ENCODE results near the gene TPCN2.

TPCN2 gene

DNA sequence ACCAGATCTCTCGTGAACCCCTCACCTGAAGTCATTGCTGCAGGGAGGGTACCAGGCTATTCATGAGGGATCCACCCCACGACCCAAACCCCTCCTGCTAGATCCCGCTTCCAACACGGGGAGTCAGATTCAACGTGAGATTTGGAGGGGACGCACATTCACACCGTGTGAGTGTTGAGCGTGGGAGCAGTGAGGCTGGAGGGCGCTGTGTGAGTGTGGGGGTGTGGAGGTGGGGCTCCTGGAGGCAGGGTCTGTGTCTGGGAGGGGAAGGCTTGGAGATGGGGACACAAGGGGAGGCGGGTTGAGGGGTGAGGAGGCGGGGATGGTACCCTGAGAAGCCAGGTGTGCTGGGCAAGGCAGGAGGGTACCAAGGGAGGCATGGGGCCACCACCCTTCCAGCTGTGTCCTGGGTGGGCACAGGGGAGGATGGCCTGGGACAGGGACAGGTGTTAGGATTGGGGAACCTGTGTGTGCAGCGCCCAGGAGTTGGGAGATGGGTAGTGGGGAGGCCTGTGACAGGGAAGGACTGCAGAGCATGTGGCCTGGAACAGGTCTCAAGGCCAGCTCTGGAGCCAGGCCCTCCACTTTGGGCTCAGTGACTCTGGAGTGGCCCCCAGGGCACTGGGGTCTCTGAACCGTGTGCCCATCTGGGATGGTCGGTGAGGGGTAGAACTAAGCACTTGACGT lies 13.6 kb downstream of the TPCN2 start:
- Histone ChIP-seq H3K18ac (ENCODE audit: low read depth in 1 of 2, low read length in 2 of 2) (no peak overlapping the region), H3K4me3 (ENCODE audit: insufficient read depth in 1 of 2, low read depth in 1 of 2, low read length in 2 of 2) (no peak overlapping the region), H3K14ac (ENCODE audit: low read length in 2 of 2) (no peak overlapping the region), H3K27me3 (ENCODE audit: control insufficient read depth in 1 of 2, insufficient read depth in 1 of 2, low read length in 2 of 2) (no peaks in the 10 kb centered on the region), H3K4me1 (ENCODE audit: control insufficient read depth, insufficient read depth, low read depth, low read length) (peaks cover 18% of the 10 kb centered on the region), H3K27ac (ENCODE audit: low read length, poor library complexity, severe bottlenecking) (no peak overlapping the region), H3K9me3 (ENCODE audit: control insufficient read depth, low read length) (no peaks in the 10 kb centered on the region), H2AFZ (ENCODE audit: low read depth, low read length) (no peak overlapping the region), H4K91ac (ENCODE audit: low read length) (no peak overlapping the region), H2BK15ac (ENCODE audit: low read depth, poor library complexity, severe bottlenecking) (no peak overlapping the region), H3K36me3 (ENCODE audit: control insufficient read depth in 1 of 2, insufficient read depth in 2 of 2, low read depth in 1 of 2, low read length in 2 of 2) (peaks cover 43 to 80% of the 10 kb centered on the region in 2 experiments), H3K79me1 (replicated peaks; ENCODE audit: low read length, poor library complexity, severe bottlenecking) (peaks cover 43% of the 10 kb centered on the region), H3K4ac (ENCODE audit: low read depth in 1 of 2, low read length in 2 of 2) (peak overlapping the region in 1 of 2 experiments; percentile 24), H3K23ac (ENCODE audit: low read length in 2 of 2) (no peak overlapping the region), H3K9ac (ENCODE audit: low read length) (no peak overlapping the region), H2BK5ac (ENCODE audit: low read depth, low read length, poor library complexity, severe bottlenecking) (no peak overlapping the region), H2BK120ac (ENCODE audit: low read depth, low read length) (no peak overlapping the region), H2BK12ac (ENCODE audit: low read length in 2 of 2) (no peak overlapping the region), H3K4me2 (ENCODE audit: low read length, poor library complexity, severe bottlenecking) (no peak overlapping the region), H4K8ac (ENCODE audit: low read length) (no peak overlapping the region), H2AK5ac (ENCODE audit: low read length, severe bottlenecking) (no peak overlapping the region)
- 89% methylated on average over 15 of the region's 15 CpGs for WGBS
- no peak for DNase-seq

DNA sequence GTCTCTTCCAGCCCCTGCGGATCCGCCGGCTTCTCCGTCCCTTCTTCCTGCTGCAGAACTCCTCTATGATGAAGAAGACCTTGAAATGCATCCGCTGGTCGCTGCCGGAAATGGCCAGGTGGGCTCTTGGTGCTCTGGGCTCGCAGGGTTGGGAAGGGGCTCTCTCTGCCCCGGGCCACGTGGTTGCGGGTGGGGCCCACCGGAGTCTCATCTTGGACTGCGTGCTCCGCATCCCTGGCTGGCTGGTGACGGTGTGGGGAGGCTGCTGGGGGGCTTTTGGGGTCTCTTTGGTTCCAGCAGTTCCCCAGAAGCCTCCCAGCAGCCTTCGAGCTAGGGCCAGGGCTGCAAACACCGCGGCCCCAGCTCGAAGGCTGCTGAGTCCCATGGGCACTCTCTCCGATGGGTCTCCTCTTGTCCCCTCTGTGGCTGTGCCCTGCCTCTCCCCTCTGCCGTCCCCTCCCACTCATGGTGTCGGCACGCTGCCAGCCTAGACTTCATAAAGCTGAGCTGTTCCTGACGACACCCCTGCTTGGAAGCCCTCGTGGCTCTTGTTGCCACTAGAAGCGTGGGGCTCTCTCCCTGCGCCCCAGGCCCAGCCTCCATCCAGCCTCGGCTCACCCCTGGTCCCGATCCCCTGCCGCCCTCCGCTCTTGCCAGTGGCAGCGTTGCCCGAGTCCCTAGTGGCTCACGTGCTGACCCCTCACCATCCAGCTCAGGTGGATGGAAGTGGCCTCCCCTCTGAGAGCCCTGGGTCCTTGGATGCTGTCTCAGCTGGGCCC lies 14.3 kb downstream of the TPCN2 start:
- 96% methylated on average over 34 of the region's 34 CpGs for WGBS
- H3K36me3 ChIP-seq (ENCODE audit: control insufficient read depth in 1 of 2, insufficient read depth in 2 of 2, low read depth in 1 of 2, low read length in 2 of 2), result peaks cover 41 to 78% of the 10 kb centered on the region in 2 experiments
- no peak overlapping the region for H2BK5ac ChIP-seq (ENCODE audit: low read depth, low read length, poor library complexity, severe bottlenecking)
- no peak overlapping the region for H3K4ac ChIP-seq (ENCODE audit: low read depth in 1 of 2, low read length in 2 of 2)
- H2AK5ac ChIP-seq (ENCODE audit: low read length, severe bottlenecking), result no peak overlapping the region
- no peak overlapping the region for H2AFZ ChIP-seq (ENCODE audit: low read depth, low read length)
- no peaks in the 10 kb centered on the region for H3K27me3 ChIP-seq (ENCODE audit: control insufficient read depth in 1 of 2, insufficient read depth in 1 of 2, low read length in 2 of 2)
- H3K4me3 ChIP-seq (ENCODE audit: insufficient read depth in 1 of 2, low read depth in 1 of 2, low read length in 2 of 2), result no peak overlapping the region
- H3K4me2 ChIP-seq (ENCODE audit: low read length, poor library complexity, severe bottlenecking), result no peak overlapping the region
- H2BK120ac ChIP-seq (ENCODE audit: low read depth, low read length), result no peak overlapping the region
- H3K14ac ChIP-seq (ENCODE audit: low read length in 2 of 2), result no peak overlapping the region
- peaks cover 43% of the 10 kb centered on the region for H3K79me1 ChIP-seq (replicated peaks; ENCODE audit: low read length, poor library complexity, severe bottlenecking)
- H3K23ac ChIP-seq (ENCODE audit: low read length in 2 of 2), result no peak overlapping the region
- H3K18ac ChIP-seq (ENCODE audit: low read depth in 1 of 2, low read length in 2 of 2), result no peak overlapping the region
- no peak overlapping the region for H3K9ac ChIP-seq (ENCODE audit: low read length)
- H3K4me1 ChIP-seq (ENCODE audit: control insufficient read depth, insufficient read depth, low read depth, low read length), result peaks cover 20% of the 10 kb centered on the region
- H2BK15ac ChIP-seq (ENCODE audit: low read depth, poor library complexity, severe bottlenecking), result no peak overlapping the region
- no peak for DNase-seq
- H4K91ac ChIP-seq (ENCODE audit: low read length), result no peak overlapping the region
- no peak overlapping the region for H4K8ac ChIP-seq (ENCODE audit: low read length)
- H3K9me3 ChIP-seq (ENCODE audit: control insufficient read depth, low read length), result no peaks in the 10 kb centered on the region
- no peak overlapping the region for H3K27ac ChIP-seq (ENCODE audit: low read length, poor library complexity, severe bottlenecking)
- no peak overlapping the region for H2BK12ac ChIP-seq (ENCODE audit: low read length in 2 of 2)

DNA sequence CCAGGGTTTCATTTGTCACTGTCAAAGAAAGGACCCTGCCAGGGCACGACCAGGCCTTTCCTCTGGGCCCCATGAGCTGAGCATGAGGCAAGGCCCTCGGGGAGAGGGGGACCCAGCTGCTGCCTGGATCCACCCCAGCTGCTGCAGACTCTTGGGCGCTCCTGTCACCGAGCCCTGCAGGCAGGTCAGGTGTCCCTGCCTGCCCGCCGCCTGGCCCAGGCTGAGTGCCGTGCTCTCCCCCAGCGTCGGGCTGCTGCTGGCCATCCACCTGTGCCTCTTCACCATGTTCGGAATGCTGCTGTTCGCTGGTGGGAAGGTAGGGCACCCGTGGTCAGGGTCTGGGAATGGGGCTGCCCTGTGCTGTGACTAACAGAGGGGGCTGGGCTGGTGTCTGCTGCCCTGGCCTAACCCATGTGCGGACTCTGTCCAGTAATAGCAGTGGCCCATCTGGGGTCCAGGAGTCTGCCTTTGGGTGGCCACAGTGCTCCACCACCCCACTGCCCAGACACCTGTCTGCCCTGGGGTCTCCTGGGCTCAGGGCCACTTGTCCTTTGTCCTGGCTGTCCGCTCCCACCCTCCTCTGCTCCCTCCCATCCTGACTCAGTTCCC lies 15.0 kb downstream of the TPCN2 start:
- Histone ChIP-seq H3K18ac (ENCODE audit: low read depth in 1 of 2, low read length in 2 of 2) (no peak overlapping the region), H3K4me1 (ENCODE audit: control insufficient read depth, insufficient read depth, low read depth, low read length) (peaks cover 16% of the 10 kb centered on the region), H4K91ac (ENCODE audit: low read length) (no peak overlapping the region), H3K9ac (ENCODE audit: low read length) (no peak overlapping the region), H3K9me3 (ENCODE audit: control insufficient read depth, low read length) (no peaks in the 10 kb centered on the region), H3K27ac (ENCODE audit: low read length, poor library complexity, severe bottlenecking) (no peak overlapping the region), H3K36me3 (ENCODE audit: control insufficient read depth in 1 of 2, insufficient read depth in 2 of 2, low read depth in 1 of 2, low read length in 2 of 2) (peaks cover 40 to 74% of the 10 kb centered on the region in 2 experiments), H2BK5ac (ENCODE audit: low read depth, low read length, poor library complexity, severe bottlenecking) (no peak overlapping the region), H4K8ac (ENCODE audit: low read length) (no peak overlapping the region), H2AK5ac (ENCODE audit: low read length, severe bottlenecking) (no peak overlapping the region), H3K79me1 (replicated peaks; ENCODE audit: low read length, poor library complexity, severe bottlenecking) (peaks cover 43% of the 10 kb centered on the region), H3K4me3 (ENCODE audit: insufficient read depth in 1 of 2, low read depth in 1 of 2, low read length in 2 of 2) (no peak overlapping the region), H3K14ac (ENCODE audit: low read length in 2 of 2) (no peak overlapping the region), H2BK15ac (ENCODE audit: low read depth, poor library complexity, severe bottlenecking) (no peak overlapping the region), H3K4me2 (ENCODE audit: low read length, poor library complexity, severe bottlenecking) (no peak overlapping the region), H2BK120ac (ENCODE audit: low read depth, low read length) (no peak overlapping the region), H2BK12ac (ENCODE audit: low read length in 2 of 2) (no peak overlapping the region), H3K4ac (ENCODE audit: low read depth in 1 of 2, low read length in 2 of 2) (no peak overlapping the region), H3K27me3 (ENCODE audit: control insufficient read depth in 1 of 2, insufficient read depth in 1 of 2, low read length in 2 of 2) (no peaks in the 10 kb centered on the region), H3K23ac (ENCODE audit: low read length in 2 of 2) (no peak overlapping the region), H2AFZ (ENCODE audit: low read depth, low read length) (no peak overlapping the region)
- WGBS, result 91% methylated on average over 14 of the region's 14 CpGs
- DNase-seq, result no peak

DNA sequence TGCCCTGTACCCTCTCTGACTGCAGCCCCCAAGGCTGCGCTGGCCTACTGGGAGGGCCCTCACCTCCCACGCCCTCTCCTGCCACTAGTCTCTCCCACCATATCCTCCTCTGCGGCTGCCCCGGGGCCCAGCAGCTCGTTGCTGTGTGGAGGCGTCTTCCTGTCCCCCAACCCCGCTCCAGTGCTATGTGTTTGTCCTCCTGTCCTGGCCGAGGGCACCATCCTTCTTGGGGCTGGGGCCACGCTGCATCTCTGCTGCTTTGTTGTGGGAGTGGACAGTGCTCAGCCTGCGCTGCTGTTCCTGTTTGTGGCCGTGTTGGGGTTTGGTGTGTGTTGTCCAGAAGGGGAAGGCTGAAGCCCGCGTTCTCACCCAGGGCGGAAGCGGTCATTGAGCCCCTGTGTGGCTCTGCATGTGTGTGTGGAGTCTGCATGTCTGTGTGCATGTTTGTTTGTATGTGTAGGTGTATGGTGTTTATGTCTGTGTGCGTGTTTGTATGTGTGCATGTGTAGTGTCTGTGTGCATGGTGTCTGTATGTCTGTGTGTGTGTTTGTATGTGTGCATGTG lies 15.7 kb downstream of the TPCN2 start:
- Histone ChIP-seq H4K91ac (ENCODE audit: low read length) (peak overlapping the region; percentile 22), H2AK5ac (ENCODE audit: low read length, severe bottlenecking) (no peak overlapping the region), H3K27ac (ENCODE audit: low read length, poor library complexity, severe bottlenecking) (no peak overlapping the region), H3K4me1 (ENCODE audit: control insufficient read depth, insufficient read depth, low read depth, low read length) (peaks cover 16% of the 10 kb centered on the region), H2BK12ac (ENCODE audit: low read length in 2 of 2) (no peak overlapping the region), H3K79me1 (replicated peaks; ENCODE audit: low read length, poor library complexity, severe bottlenecking) (peaks cover 42% of the 10 kb centered on the region), H3K4me2 (ENCODE audit: low read length, poor library complexity, severe bottlenecking) (no peak overlapping the region), H3K4ac (ENCODE audit: low read depth in 1 of 2, low read length in 2 of 2) (no peak overlapping the region), H2BK120ac (ENCODE audit: low read depth, low read length) (no peak overlapping the region), H2AFZ (ENCODE audit: low read depth, low read length) (no peak overlapping the region), H4K8ac (ENCODE audit: low read length) (no peak overlapping the region), H3K4me3 (ENCODE audit: insufficient read depth in 1 of 2, low read depth in 1 of 2, low read length in 2 of 2) (no peak overlapping the region), H3K9me3 (ENCODE audit: control insufficient read depth, low read length) (no peaks in the 10 kb centered on the region), H3K27me3 (ENCODE audit: control insufficient read depth in 1 of 2, insufficient read depth in 1 of 2, low read length in 2 of 2) (no peaks in the 10 kb centered on the region), H2BK15ac (ENCODE audit: low read depth, poor library complexity, severe bottlenecking) (no peak overlapping the region), H3K36me3 (ENCODE audit: control insufficient read depth in 1 of 2, insufficient read depth in 2 of 2, low read depth in 1 of 2, low read length in 2 of 2) (peaks cover 40 to 71% of the 10 kb centered on the region in 2 experiments), H3K18ac (ENCODE audit: low read depth in 1 of 2, low read length in 2 of 2) (no peak overlapping the region), H3K9ac (ENCODE audit: low read length) (no peak overlapping the region), H2BK5ac (ENCODE audit: low read depth, low read length, poor library complexity, severe bottlenecking) (no peak overlapping the region), H3K14ac (ENCODE audit: low read length in 2 of 2) (no peak overlapping the region), H3K23ac (ENCODE audit: low read length in 2 of 2) (no peak overlapping the region)
- no peak for DNase-seq
- WGBS, result 95% methylated on average over 16 of the region's 16 CpGs
